Muscle of arm (tissue), 12 donors: Measurements from ENCODE around the gene DNAH6. TPM values are rescaled to one million over a fixed set of nuclear protein-coding genes. Genes with fewer than 3 reads are reported as not detected.

ENCODE experiments used
- DNase-seq: peaks from one replicate; pipeline ENCODE4 v3.0.0-alpha.2; 2013
- polyA plus RNA-seq, 12 donors: library from polyadenylated mRNA; unstranded; fragments of 120-200 nt; gene quantifications; one replicate each; pipeline ENCODE4 v1.2.1, GENCODE V29; 2013; ENCODE audit not compliant: insufficient read length in 12 of 12

The DNAH6 gene
- polyA plus RNA-seq, 12 donors = 0.12 to 0.40 (median 0.20) TPM; not detected in 2

- no peak for DNase-seq
Observed at GRCh38 chr2:84619794-84620371, 103.6 kb downstream of the DNAH6 start.

DNA sequence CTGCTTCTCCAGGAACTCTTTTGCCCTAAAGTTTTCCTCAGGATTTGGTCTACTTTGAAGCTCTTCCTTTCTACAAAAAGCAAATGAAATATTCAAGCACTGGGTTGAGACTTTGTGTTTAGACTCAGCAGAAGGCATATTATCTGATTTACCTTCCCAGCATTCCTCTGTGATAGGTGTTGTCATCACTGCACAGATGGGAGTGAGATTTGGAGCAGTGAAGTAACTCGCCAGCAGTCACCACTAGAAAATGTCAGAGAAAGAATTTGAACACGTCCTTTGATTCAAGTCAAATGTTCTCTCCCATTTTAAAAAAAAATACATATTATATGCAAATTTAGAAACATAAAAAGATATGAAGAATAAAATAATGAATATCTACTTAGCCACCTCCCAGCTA, 112.2 kb downstream of the DNAH6 start:
- no peak for DNase-seq

DNA sequence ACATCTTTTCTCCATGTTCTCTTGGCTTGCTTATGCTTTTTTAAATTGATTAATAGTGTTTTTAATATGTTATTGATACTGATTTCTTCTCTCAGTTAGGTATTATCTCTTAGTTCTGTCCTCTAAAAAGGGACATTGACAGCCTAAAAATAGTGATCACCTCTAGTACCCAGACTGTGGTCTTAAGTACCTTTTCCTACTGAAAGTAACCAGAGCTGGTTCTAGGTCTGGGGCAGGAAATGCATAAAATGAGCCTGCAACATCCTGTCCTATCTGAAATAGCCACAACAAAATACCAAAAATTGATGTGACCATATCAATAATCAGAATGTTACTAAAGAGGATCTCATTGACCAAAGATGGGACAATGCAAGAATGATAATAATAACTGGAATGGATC, 113.3 kb downstream of the DNAH6 start:
- DNase-seq = no peak

DNA sequence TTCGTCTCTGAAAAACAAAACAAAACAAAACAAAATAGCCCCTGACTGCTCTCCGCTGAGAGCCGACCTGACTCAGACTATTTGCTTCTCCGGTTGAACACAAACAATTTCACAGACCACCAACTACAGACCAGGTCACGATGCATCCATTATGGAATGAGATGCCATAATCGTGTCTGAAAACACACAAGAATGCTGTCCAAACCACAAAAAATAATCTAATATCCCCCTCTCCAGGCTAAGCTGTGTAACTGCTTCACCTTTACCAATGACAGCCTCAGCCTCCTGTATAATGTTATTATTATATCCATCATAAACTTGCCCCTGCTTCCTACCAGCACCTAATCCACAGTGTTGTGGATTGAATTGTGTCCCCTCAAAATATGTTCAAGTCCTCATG, 114.7 kb downstream of the DNAH6 start:
- peak; percentile 4 for DNase-seq

GRCh38 chr2:84631985-84632384, 115.7 kb downstream of the DNAH6 start:
- no peak for DNase-seq

DNA sequence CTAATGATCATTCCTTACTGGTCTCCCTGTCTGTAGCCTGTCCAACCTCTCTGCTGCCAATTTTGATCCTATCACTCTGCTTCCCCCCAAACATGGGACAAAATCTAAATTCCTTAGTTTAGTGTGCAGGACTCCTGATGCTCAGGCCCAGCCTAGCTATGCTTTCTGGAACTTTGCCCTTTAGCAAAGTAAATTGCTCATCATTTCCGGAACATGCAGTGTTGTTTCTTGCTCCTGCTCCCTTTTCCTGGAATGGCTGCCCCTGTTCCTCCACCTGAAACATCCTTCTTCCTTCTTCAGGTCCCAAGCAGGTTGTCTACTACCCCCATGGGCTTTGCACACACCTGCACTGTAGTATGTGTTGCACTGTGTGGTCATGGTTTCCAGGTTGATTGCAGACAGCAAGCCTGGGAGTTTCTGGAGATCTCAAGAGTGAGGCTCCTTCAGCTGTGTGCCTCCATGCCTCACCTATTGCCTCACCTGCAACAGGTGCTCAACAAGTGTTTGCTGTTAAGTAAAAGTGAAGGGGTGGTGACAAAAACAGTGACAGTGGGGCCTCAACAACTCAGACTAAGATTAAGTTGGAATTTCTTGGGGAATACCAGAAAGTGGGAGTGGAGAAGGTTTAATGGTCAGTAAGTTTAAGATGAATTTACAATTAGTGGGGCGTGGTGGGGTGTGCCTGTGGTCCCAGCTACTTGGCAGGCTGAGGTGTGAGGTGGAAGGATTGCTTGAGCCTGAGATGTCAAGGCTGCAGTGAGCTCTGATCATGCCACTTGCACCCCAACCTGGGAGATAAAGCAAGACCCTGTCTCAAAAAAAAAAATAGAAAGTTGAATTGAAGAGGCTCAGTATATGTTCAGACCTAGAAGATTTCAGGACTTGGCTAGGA, 120.0 kb downstream of the DNAH6 start:
- no peak for DNase-seq

DNA sequence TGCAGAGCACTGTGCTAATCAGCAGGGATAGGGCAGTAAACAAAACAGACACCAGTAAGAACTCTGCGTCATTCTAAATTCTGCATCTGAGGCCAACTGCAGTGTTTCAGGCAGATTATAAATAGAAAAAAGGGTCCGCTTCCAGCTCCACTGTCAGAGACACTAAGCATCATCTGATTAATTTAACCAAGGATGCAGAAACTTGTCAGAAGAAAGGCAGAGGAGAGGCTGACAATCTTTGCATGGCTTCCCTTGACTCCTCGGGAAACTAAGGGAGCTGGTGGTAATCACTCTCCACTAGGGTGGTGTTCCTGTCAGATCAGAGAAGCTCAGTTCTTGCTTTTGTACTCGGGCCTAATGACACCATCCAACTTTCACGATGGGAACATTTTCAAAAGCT, 123.5 kb downstream of the DNAH6 start:
- DNase-seq = no peak

GRCh38 chr2:84640411-84640810, 124.1 kb downstream of the DNAH6 start:
- no peak for DNase-seq

DNA sequence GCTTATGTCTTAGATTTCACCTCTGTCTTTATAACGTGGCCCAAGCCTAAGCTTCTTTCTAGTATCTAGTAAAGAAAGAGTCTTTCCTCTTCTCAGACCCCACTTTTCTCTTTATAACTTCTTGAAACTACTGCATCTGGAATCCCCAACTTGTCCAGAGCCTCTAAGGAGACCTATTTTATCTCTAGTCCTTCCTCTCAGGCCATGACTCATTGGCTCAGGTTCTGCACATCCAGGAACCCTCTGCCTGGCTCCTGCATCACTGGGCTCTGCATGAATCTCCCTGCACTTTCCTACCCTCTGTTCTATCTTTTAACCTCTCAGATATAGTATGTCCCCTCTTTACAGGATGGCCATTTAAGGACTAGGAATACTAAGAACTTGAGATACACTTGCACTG, 124.7 kb downstream of the DNAH6 start:
- DNase-seq = no peak

DNA sequence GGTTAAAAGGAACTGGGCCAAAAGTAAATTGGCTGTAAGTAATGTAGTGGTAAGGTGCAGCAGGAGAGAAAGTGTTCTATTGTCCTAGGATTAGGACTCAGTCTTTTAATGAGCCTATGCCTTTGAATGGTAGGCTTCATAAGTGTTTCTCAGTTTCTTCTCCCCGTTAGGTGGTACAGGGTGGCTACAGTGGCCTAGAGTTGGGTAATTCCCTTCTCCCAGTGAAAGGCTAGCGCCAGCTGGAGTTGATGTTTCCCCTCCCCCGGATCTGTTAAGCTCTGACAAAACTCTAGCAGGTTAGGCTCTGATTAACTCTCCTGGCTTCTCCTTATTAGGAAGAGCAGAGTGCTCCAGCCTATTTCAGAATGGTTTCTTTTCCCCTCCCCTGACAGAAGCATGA, 127.7 kb downstream of the DNAH6 start:
- DNase-seq = no peak

DNA sequence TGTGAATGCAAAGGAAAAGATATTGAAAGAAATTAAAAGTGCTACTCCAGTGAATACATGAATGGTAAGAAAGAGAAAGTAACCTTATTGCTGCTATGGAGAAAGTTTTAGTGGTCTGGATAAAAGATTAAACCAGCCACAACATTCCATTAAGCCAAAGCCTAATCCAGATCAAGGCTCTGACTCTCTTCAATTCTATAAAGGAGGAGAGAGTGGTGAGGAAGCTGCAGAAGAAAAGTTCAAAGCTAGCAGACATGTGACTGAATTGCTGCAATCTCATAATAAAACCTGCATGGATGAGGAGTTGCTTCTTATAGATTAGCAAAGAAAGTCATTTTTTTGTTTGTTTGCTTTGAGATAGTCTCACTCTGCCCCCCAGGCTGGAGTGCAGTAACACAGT, 130.2 kb downstream of the DNAH6 start:
- DNase-seq = no peak

- no peak for DNase-seq
Observed at GRCh38 chr2:84647267-84647666, 131.0 kb downstream of the DNAH6 start.

- DNase-seq = no peak
Observed at GRCh38 chr2:84649058-84649457, 132.8 kb downstream of the DNAH6 start.

DNA sequence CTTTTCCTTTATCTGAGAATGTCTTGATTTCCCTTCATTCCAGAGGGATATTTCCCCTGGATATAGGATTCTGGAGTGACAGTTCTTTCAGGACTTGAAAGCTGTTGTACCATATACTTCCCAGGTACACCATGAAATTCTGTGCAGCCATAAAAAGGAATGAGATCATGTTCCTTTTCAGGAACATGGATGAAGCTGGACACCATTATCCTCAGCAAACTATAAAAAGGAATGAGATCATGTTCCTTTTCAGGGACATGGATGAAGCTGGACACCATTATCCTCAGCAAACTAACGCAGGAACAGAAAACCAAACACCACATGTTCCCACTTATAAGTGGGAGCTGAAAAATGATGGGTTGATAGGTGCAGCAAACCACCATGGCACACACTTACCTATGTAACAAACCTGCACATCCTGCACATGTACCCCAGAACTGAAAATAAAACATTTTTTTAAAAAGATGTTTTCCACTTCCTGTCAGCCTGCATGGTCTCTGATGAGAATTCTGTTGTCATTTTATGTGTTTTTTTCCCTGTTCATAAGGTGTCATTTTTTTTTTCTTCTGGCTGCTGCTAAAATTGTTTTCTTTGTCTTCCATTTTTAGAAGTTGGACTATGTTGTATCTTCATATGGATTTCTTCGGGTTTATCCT, 133.3 kb downstream of the DNAH6 start:
- no peak for DNase-seq

GRCh38 chr2:84652431-84652830, 136.1 kb downstream of the DNAH6 start:
- DNase-seq = no peak

DNA sequence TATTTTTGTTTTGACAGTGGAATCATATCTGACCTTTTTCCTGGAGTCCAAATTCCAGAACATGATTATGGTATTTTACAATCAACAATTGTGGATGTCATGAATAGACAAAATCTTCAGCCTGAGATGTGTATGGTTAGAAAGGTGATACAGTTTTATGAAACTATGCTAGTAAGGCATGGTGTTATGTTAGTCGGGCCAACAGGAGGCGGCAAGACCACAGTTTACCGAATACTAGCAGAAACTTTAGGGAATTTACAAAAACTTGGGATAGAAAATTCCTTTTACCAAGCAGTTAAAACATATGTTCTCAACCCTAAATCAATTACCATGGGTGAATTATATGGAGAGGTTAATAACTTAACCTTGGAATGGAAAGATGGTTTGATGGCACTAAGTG, 137.0 kb downstream of the DNAH6 start:
- no peak for DNase-seq

- no peak for DNase-seq
Observed at GRCh38 chr2:84654414-84654813, 138.1 kb downstream of the DNAH6 start.

DNA sequence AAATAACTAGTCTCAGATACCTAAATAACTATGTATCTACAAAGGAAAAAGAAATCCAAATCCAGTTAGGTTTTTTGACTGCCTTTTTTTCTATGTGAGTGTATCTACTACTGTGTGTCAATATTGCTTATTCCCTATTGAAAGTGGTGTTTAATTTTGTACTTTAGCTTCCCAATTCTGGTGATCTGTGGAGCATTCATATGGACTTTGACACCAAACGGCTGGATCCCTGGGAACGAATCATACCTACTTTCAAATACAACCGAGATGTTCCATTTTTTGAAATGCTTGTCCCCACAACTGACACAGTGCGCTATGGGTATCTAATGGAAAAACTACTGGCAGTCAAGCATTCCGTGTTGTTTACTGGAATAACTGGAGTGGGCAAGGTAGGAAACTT, 152.8 kb downstream of the DNAH6 start:
- DNase-seq = no peak

GRCh38 chr2:84674099-84674498, 157.8 kb downstream of the DNAH6 start:
- no peak for DNase-seq

- no peak for DNase-seq
Observed at GRCh38 chr2:84674586-84674985, 158.3 kb downstream of the DNAH6 start.

- no peak for DNase-seq
Observed at GRCh38 chr2:84676295-84676694, 160.0 kb downstream of the DNAH6 start.

GRCh38 chr2:84678214-84678613, 161.9 kb downstream of the DNAH6 start:
- DNase-seq = no peak
